H1 (cell line): Measurements from ENCODE around the gene SSTR3. TPM values are rescaled to one million over a fixed set of nuclear protein-coding genes. Genes with fewer than 3 reads are reported as not detected.

Experiments used
- CTCF ChIA-PET: fragments of 300-600 bp; sonication (Branson Sonifier 250); formaldehyde crosslinking; loops from one replicate; lab custom pipeline; 2021; ENCODE audit not compliant: partially characterized antibody; lab: Charles Lee
- POLR2A ChIA-PET: fragments of 300-600 bp; sonication (Branson Sonifier 250); formaldehyde crosslinking; loops from one replicate; lab custom pipeline; 2021; ENCODE audit warnings: inconsistent platforms; ENCODE audit not compliant: partially characterized antibody; lab: Charles Lee
- DNase-seq, 2 experiments: peaks; one replicate each; pipeline versions ENCODE4 v3.0.0 to v3.0.0-alpha.2; 2010 to 2022; ENCODE audit warnings: low spot score in 2 of 2, low read depth in 1 of 2, mixed read lengths in 1 of 2
- FAIRE-seq: peaks from 2 replicates; lab custom pipeline; 2011; peaks lifted over from hg19 to GRCh38; lab: Jason Lieb, UNC
- H2AFZ ChIP-seq: 2 replicates; pipeline ENCODE4 v1.8.1; 2012; ENCODE audit warnings: low read length, inconsistent platforms
- H2AK5ac ChIP-seq: 2 replicates; pipeline ENCODE4 v1.6.1; 2013; ENCODE audit warnings: low read depth, low read length
- H2BK120ac ChIP-seq: replicated peaks from 2 replicates; pipeline ENCODE3; 2013; ENCODE audit warnings: low read depth, low read length, inconsistent platforms
- H2BK12ac ChIP-seq: 2 replicates; pipeline ENCODE4 v1.6.1; 2013; ENCODE audit warnings: low read depth, low read length
- H2BK15ac ChIP-seq: 2 replicates; pipeline ENCODE4 v1.6.1; 2013; ENCODE audit warnings: low read length
- H2BK20ac ChIP-seq: 2 replicates; pipeline ENCODE4 v1.6.1; 2013; ENCODE audit warnings: low read length
- H2BK5ac ChIP-seq: 2 replicates; pipeline ENCODE4 v1.6.1; 2013; ENCODE audit warnings: low read depth, low read length
- H3K14ac ChIP-seq: 2 replicates; pipeline ENCODE4 v1.6.1; 2013; ENCODE audit warnings: inconsistent platforms; ENCODE audit not compliant: insufficient read length
- H3K18ac ChIP-seq: 2 replicates; pipeline ENCODE4 v1.6.1; 2013; ENCODE audit warnings: low read length; ENCODE audit errors: extremely low read depth
- H3K23ac ChIP-seq: 2 replicates; pipeline ENCODE4 v1.6.1; 2013; ENCODE audit warnings: inconsistent platforms; ENCODE audit not compliant: insufficient read length
- H3K23me2 ChIP-seq: 2 replicates; pipeline ENCODE4 v1.6.1; 2013; ENCODE audit warnings: low read depth, low read length
- H3K27ac ChIP-seq: 2 replicates; pipeline ENCODE4 v1.6.1; 2011; ENCODE audit warnings: low read depth, low read length, inconsistent platforms
- H3K27me3 ChIP-seq, 4 experiments: replicated peaks in 1 of 4; 1 replicate in 1 of 4; 2 replicates in 3 of 4; pipeline versions ENCODE4 v1.6.1 to v1.8.1; 2011 to 2013; ENCODE audit warnings: low read length in 3 of 4, mild to moderate bottlenecking in 3 of 4, inconsistent platforms in 2 of 4, mixed read lengths in 2 of 4, moderate library complexity in 1 of 4; ENCODE audit not compliant: control insufficient read depth in 3 of 4, insufficient read depth in 3 of 4; ENCODE audit errors: extremely low read depth in 1 of 4
- H3K36me3 ChIP-seq, 4 experiments: 2 replicates each; pipeline versions ENCODE4 v1.6.1 to v1.8.1; 2011 to 2013; ENCODE audit warnings: mild to moderate bottlenecking in 4 of 4, low read length in 3 of 4, moderate library complexity in 2 of 4, control low read depth in 1 of 4, inconsistent platforms in 1 of 4; ENCODE audit not compliant: insufficient read depth in 4 of 4, control insufficient read depth in 2 of 4
- H3K4ac ChIP-seq: replicated peaks from 2 replicates; pipeline ENCODE3; 2013; ENCODE audit warnings: low read length, low read depth, mixed read lengths, inconsistent platforms; ENCODE audit not compliant: insufficient read length
- H3K4me1 ChIP-seq, 4 experiments: replicated peaks in 1 of 4; 1 replicate in 1 of 4; 2 replicates in 3 of 4; pipeline versions ENCODE4 v1.6.1 to v1.8.1; 2011 to 2013; ENCODE audit warnings: low read length in 3 of 4, inconsistent platforms in 2 of 4, mixed read lengths in 1 of 4; ENCODE audit not compliant: insufficient read depth in 4 of 4, control insufficient read depth in 3 of 4
- H3K4me2 ChIP-seq, 2 experiments: 2 replicates each; pipeline versions ENCODE4 v1.6.1 to v1.8.1; 2011 to 2013; ENCODE audit warnings: low read depth in 2 of 2, low read length in 2 of 2, control low read depth in 1 of 2, inconsistent platforms in 1 of 2, mild to moderate bottlenecking in 1 of 2; ENCODE audit not compliant: insufficient read depth in 1 of 2
- H3K4me3 ChIP-seq, 4 experiments: fragments of 200-600, 300-600 bp in 1 of 4; sonication (generic), shearing (Covaris generic), sonication (Bioruptor Twin) in 1 of 4; 2 replicates each; pipeline versions ENCODE4 v1.5.1 to v1.8.1; 2011 to 2016; ENCODE audit warnings: low read length in 4 of 4, low read depth in 3 of 4, control low read depth in 2 of 4, inconsistent platforms in 2 of 4, mild to moderate bottlenecking in 2 of 4, mixed read lengths in 1 of 4, moderate library complexity in 1 of 4; ENCODE audit not compliant: insufficient read depth in 2 of 4; ENCODE audit errors: extremely low read depth in 1 of 4
- H3K56ac ChIP-seq: replicated peaks from 2 replicates; pipeline ENCODE3; 2013; ENCODE audit warnings: low read depth, mild to moderate bottlenecking, mixed read lengths, low read length, inconsistent platforms; ENCODE audit not compliant: insufficient read length
- H3K79me1 ChIP-seq: 2 replicates; pipeline ENCODE4 v1.6.1; 2013; ENCODE audit warnings: low read depth, low read length, control low read depth
- H3K79me2 ChIP-seq, 2 experiments: 2 replicates each; pipeline versions ENCODE4 v1.6.1 to v1.8.1; 2012 to 2013; ENCODE audit warnings: low read length in 2 of 2, mild to moderate bottlenecking in 2 of 2, inconsistent platforms in 1 of 2; ENCODE audit not compliant: insufficient read depth in 2 of 2, control insufficient read depth in 1 of 2
- H3K9ac ChIP-seq, 4 experiments: replicated peaks in 1 of 4; 1 replicate in 1 of 4; 2 replicates in 3 of 4; pipeline versions ENCODE4 v1.6.1 to v1.8.1; 2011 to 2013; ENCODE audit warnings: low read depth in 3 of 4, low read length in 3 of 4, control low read depth in 2 of 4, mild to moderate bottlenecking in 2 of 4, moderate library complexity in 2 of 4, inconsistent platforms in 1 of 4; ENCODE audit errors: extremely low read depth in 1 of 4
- H3K9me3 ChIP-seq, 2 experiments: 2 replicates each; pipeline versions ENCODE4 v1.6.1 to v1.8.1; 2012 to 2013; ENCODE audit warnings: mild to moderate bottlenecking in 2 of 2, moderate library complexity in 2 of 2, control low read depth in 1 of 2, inconsistent platforms in 1 of 2, low read depth in 1 of 2, low read length in 1 of 2, mixed read lengths in 1 of 2; ENCODE audit not compliant: insufficient read depth in 2 of 2
- H4K20me1 ChIP-seq, 2 experiments: replicated peaks in 1 of 2; 2 replicates each; pipeline versions ENCODE3 to v1.8.1; 2011 to 2013; ENCODE audit warnings: inconsistent platforms in 2 of 2, low read length in 2 of 2, mild to moderate bottlenecking in 1 of 2; ENCODE audit not compliant: insufficient read depth in 2 of 2, control insufficient read depth in 1 of 2
- H4K5ac ChIP-seq: 2 replicates; pipeline ENCODE4 v1.6.1; 2013; ENCODE audit warnings: low read length, low read depth, mixed read lengths, inconsistent platforms; ENCODE audit not compliant: insufficient read length
- H4K8ac ChIP-seq: 2 replicates; pipeline ENCODE4 v1.8.0; 2013; ENCODE audit warnings: mild to moderate bottlenecking, moderate library complexity, low read length, inconsistent platforms; ENCODE audit not compliant: insufficient read depth; ENCODE audit errors: extremely low read depth
- H4K91ac ChIP-seq: replicated peaks from 2 replicates; pipeline ENCODE3; 2013; ENCODE audit warnings: low read length, mixed read lengths, inconsistent platforms; ENCODE audit not compliant: insufficient read length
- BCL11A ChIP-seq, 2 experiments: IDR thresholded peaks; one replicate each; pipeline ENCODE4 v1.6.1; 2011; ENCODE audit warnings: low read depth in 2 of 2, low read length in 2 of 2, mild to moderate bottlenecking in 2 of 2
- CBX5 ChIP-seq: fragments of 300-800, 300-1000 bp; sonication (generic); IDR thresholded peaks from 2 replicates; pipeline ENCODE4 v1.7.1; 2016; ENCODE audit warnings: antibody characterized with exemption, low read length, low read depth
- CEBPB ChIP-seq: IDR thresholded peaks from 2 replicates; pipeline ENCODE4 v1.6.1; 2012; ENCODE audit warnings: low read depth, low read length
- CREB1 ChIP-seq: IDR thresholded peaks from 2 replicates; pipeline ENCODE4 v1.6.1; 2012; ENCODE audit warnings: inconsistent platforms
- JUN ChIP-seq: IDR thresholded peaks from 2 replicates; pipeline ENCODE4 v1.6.1; 2011; ENCODE audit warnings: low read depth, mild to moderate bottlenecking, improper control_type of control experiment, low read length
- KDM4A ChIP-seq: IDR thresholded peaks from one replicate; pipeline ENCODE4 v1.7.1; 2012; ENCODE audit warnings: low read depth, mild to moderate bottlenecking, moderate library complexity, low read length, inconsistent platforms; ENCODE audit not compliant: severe bottlenecking
- RXRA ChIP-seq: IDR thresholded peaks from 2 replicates; pipeline ENCODE4 v1.6.1; 2011; ENCODE audit warnings: low read depth, mild to moderate bottlenecking, low read length, moderate library complexity; ENCODE audit not compliant: insufficient read depth
- SIN3A ChIP-seq, 2 experiments: IDR thresholded peaks in 1 of 2; conservative IDR thresholded peaks in 1 of 2; 2 replicates each; pipeline ENCODE4 v1.6.1; 2011 to 2012; ENCODE audit warnings: low read length in 2 of 2, improper control_type of control experiment in 1 of 2, low read depth in 1 of 2, mild to moderate bottlenecking in 1 of 2
- TEAD4 ChIP-seq: IDR thresholded peaks from 2 replicates; pipeline ENCODE4 v1.6.1; 2012; ENCODE audit warnings: low read depth, low read length, inconsistent platforms, mixed read lengths
- WGBS, 2 experiments: shearing (Covaris generic) in 1 of 2; methylation state at CpG; one replicate each; pipeline versions ENCODE4 v1.1.6 to v1.1.7; 2013 to 2015; ENCODE audit warnings: low lambda C conversion rate in 2 of 2, mixed read lengths in 2 of 2, inconsistent platforms in 1 of 2, low coverage in 1 of 2, missing lambda C conversion rate in 1 of 2; ENCODE audit not compliant: insufficient replicate concordance in 2 of 2, insufficient coverage in 1 of 2, insufficient read length in 1 of 2; ENCODE audit errors: extremely low coverage in 1 of 2, missing lambda C conversion rate in 1 of 2; 5-methylcytosine and 5-hydroxymethylcytosine counted together
- polyA plus RNA-seq, 7 experiments: library from polyadenylated mRNA; depleted of rRNA in 3 of 7; stranded (reverse) in 5 of 7; unstranded in 2 of 7; fragments of >200 nt in 5 of 7; fragments of 200-250 nt in 2 of 7; gene quantifications; 1 replicate in 5 of 7; 2 replicates in 1 of 7; 4 replicates in 1 of 7; pipeline versions ENCODE4 v1.2.1 to v1.2.3, GENCODE V29; 2011 to 2013; ENCODE audit warnings: missing spikeins in 2 of 7, mixed read lengths in 2 of 7
- total RNA-seq: library from RNA; stranded (reverse); fragmentation: NEBNext Ultra II Directional; extraction: Animal tissue kit (Norgen Biotek cat#: 25700); gene quantifications from 2 replicates; pipeline ENCODE4 v1.2.1, GENCODE V29; 2021
- TF ChIP-seq, protein P1 (sequence below): IDR thresholded peaks from 2 replicates; pipeline ENCODE4 v1.6.1; 2011; ENCODE audit warnings: low read length, improper control_type of control experiment
- TF ChIP-seq, protein P2 (sequence below): IDR thresholded peaks from 2 replicates; pipeline ENCODE4 v1.6.1; 2011; ENCODE audit warnings: low read depth, mild to moderate bottlenecking, low read length; ENCODE audit not compliant: insufficient read depth

Gene SSTR3
- total and polyA plus RNA-seq, 2 of the 8 experiments (the other 6 are each of a cell fraction or from before 2014, with no cell fraction given) = 0.22 to 0.77 TPM

DNA sequence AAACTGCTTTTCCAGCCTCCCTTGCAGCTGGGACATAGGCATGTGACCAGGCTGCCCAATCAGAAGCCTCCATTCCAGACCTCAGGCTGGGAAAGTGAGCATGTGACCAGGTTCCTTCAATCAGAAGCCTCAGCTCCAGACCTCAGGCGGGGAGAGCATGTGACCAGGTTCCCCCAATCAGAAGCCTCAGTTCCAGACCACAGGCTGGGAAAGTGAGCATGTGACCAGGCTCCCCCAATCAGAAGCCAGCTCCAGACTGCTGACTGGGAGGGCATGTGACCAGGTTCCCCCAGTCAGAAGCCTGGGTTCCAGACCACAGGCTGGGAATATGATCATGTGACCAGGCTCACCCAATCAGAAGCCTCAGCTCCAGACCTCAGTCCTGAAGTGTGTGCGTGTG, 50.8 kb downstream of the SSTR3 start:
- Histone ChIP-seq H3K9ac (no peak overlapping the region), H2AK5ac (no peak overlapping the region), H4K91ac (no peak overlapping the region), H3K56ac (no peak overlapping the region), H3K4me3 (no peak overlapping the region), H2BK120ac (no peak overlapping the region), H4K20me1 (no peaks in the 10 kb centered on the region), H3K23me2 (no peaks in the 10 kb centered on the region), H3K4ac (no peak overlapping the region), H3K14ac (no peak overlapping the region), H2AFZ (no peak overlapping the region), H2BK15ac (no peak overlapping the region), H4K8ac (no peak overlapping the region), H3K4me2 (no peak overlapping the region), H3K4me1 (peaks cover 0 to 4% (median 2%) of the 10 kb centered on the region in 4 experiments; a peak in 3 of 7 replicates), H3K79me1 (no peaks in the 10 kb centered on the region), H3K18ac (no peak overlapping the region), H3K23ac (no peak overlapping the region), H3K36me3 (no peaks in the 10 kb centered on the region), H3K9me3 (peaks cover 5% of the 10 kb centered on the region in 2 experiments; a peak in 2 of 4 replicates), H2BK5ac (no peak overlapping the region), H2BK20ac (no peak overlapping the region), H2BK12ac (no peak overlapping the region), H3K27ac (no peak overlapping the region), H3K27me3 (no peaks in the 10 kb centered on the region; a peak in 2 of 7 replicates), H4K5ac (no peak overlapping the region), H3K79me2 (no peaks in the 10 kb centered on the region)
- ChIA-PET CTCF (interaction anchor here (0.8 to 7.9 kb wide), 11 partner anchors 12 to 132 kb away, joined by 3 to 77 read pairs (median 4); partner anchors contain the start of genes IL2RB and TMPRSS6), POLR2A (no interaction called here)
- 82% methylated on average over 2 of the region's 2 CpGs; no CpG with 5 or more reads in 1 of the 2 experiments for WGBS, 2 experiments
- FAIRE-seq = no peak
- TF ChIP-seq JUN (no peak), BCL11A (IDR thresholded peaks at IDR 0.05; ENCODE audit: low read depth in 2 of 2, low read length in 2 of 2) (no peak), CBX5 (no peak), TEAD4 (no peak), RXRA (no peak), CREB1 (no peak), KDM4A (no peak), CEBPB (no peak), SIN3A (conservative IDR thresholded peaks at IDR 0.05 in 1 of 2, IDR thresholded peaks at IDR 0.05 in 1 of 2; ENCODE audit: low read depth in 1 of 2, low read length in 2 of 2) (no peak)
- TF ChIP-seq, protein P1, sequence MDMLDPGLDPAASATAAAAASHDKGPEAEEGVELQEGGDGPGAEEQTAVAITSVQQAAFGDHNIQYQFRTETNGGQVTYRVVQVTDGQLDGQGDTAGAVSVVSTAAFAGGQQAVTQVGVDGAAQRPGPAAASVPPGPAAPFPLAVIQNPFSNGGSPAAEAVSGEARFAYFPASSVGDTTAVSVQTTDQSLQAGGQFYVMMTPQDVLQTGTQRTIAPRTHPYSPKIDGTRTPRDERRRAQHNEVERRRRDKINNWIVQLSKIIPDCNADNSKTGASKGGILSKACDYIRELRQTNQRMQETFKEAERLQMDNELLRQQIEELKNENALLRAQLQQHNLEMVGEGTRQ = peak; percentile 86
- TF ChIP-seq, protein P2, sequence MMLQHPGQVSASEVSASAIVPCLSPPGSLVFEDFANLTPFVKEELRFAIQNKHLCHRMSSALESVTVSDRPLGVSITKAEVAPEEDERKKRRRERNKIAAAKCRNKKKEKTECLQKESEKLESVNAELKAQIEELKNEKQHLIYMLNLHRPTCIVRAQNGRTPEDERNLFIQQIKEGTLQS = peak; percentile 47
- DNase-seq = no peak
